Measurements from ENCODE around the gene KAT2A.

GRCh38 chr17:42126836-42127235 lies 5.7 kb upstream of the KAT2A start:
- TF ChIP-seq CTCF (optimal IDR thresholded peaks at IDR 0.05 in 1 of 3, IDR thresholded peaks at IDR 0.05 in 1 of 3, conservative IDR thresholded peaks at IDR 0.05 in 1 of 3; ENCODE audit: extremely low read depth in 1 of 3, insufficient read depth in 2 of 3, low read length in 3 of 3) = no peak
- no peak for TF ChIP-seq EZH2 (IDR thresholded peaks at IDR 0.05; ENCODE audit: low read length)

Measured in keratinocyte (primary cell).